Uterus (tissue), 4 donors: ENCODE results near the gene DUSP28. TPM values are rescaled to one million over a fixed set of nuclear protein-coding genes. Genes with fewer than 3 reads are reported as not detected.

Experiments used
- DNase-seq, 2 donors: peaks; one replicate each; pipeline ENCODE4 v3.0.0-alpha.2; 2019 to 2020
- H3K27ac ChIP-seq, 2 donors: fragments of 200-600 bp; sonication (generic); 1 replicate in 1 of 2; 2 replicates in 1 of 2; pipeline ENCODE4 v1.5.1; 2016 to 2018
- H3K27me3 ChIP-seq, 2 donors: fragments of 200-600 bp; sonication (generic); one replicate each; pipeline ENCODE4 v1.5.1; 2018 to 2019; ENCODE audit warnings: control low read depth in 1 of 2
- H3K36me3 ChIP-seq, 2 donors: fragments of 200-600 bp; sonication (generic); one replicate each; pipeline ENCODE4 v1.5.1; 2019; ENCODE audit warnings: control low read depth in 1 of 2
- H3K4me1 ChIP-seq, 2 donors: fragments of 200-600 bp; sonication (generic); one replicate each; pipeline ENCODE4 v1.5.1; 2018 to 2019; ENCODE audit warnings: control low read depth in 1 of 2
- H3K4me3 ChIP-seq, 2 donors: fragments of 200-600 bp; sonication (generic); 1 replicate in 1 of 2; 2 replicates in 1 of 2; pipeline ENCODE4 v1.5.1; 2018 to 2019; ENCODE audit warnings: mild to moderate bottlenecking in 1 of 2
- H3K9me3 ChIP-seq, 2 donors: fragments of 200-600 bp; sonication (generic); one replicate each; pipeline ENCODE4 v1.5.1; 2019; ENCODE audit warnings: control low read depth in 1 of 2
- CTCF ChIP-seq, 4 experiments: fragments of 200-600 bp in 2 of 4; fragments of 450-650 bp in 2 of 4; sonication (generic) in 2 of 4; IDR thresholded peaks; one replicate each; pipeline ENCODE4 v1.5.1; 2016 to 2019; ENCODE audit warnings: antibody characterized with exemption in 4 of 4, mild to moderate bottlenecking in 2 of 4, moderate library complexity in 1 of 4
- POLR2A ChIP-seq, 2 donors: fragments of 450-650 bp; IDR thresholded peaks; one replicate each; pipeline ENCODE4 v1.6.1; 2016; ENCODE audit warnings: antibody characterized with exemption in 2 of 2, mild to moderate bottlenecking in 1 of 2, moderate library complexity in 1 of 2
- intact Hi-C: fragments of 100-400 bp; cut with DNase I; formaldehyde crosslinking; loops from one replicate; pipeline ENCODE4 v1.15.1; 2023; ENCODE audit warnings: low total_unique reads
- total RNA-seq, 4 donors: library from RNA; depleted of rRNA in 3 of 4; stranded (reverse); fragments of >200 nt in 3 of 4; gene quantifications; one replicate each; pipeline versions ENCODE4 v1.1.0 to v1.2.4, GENCODE V29; 2014 to 2023
- donor health status: DM: yes; HTN: yes; CAD: no.

Gene DUSP28
- total RNA-seq, 4 donors from 2014 or later, result 0.26 to 3.7 (median 2.6) TPM

GRCh38 chr2:240588006-240588655 lies 28.0 kb downstream of the DUSP28 start:
- Histone ChIP-seq H3K27ac (no peak overlapping the region), H3K4me3 (no peak overlapping the region), H3K4me1 (peaks cover 16 to 24% of the 10 kb centered on the region in 2 donors), H3K36me3 (no peaks in the 10 kb centered on the region), H3K9me3 (no peaks in the 10 kb centered on the region), H3K27me3 (no peaks in the 10 kb centered on the region)
- intact Hi-C loops, result no loop called here
- no peak for DNase-seq
- TF ChIP-seq POLR2A (IDR thresholded peaks at IDR 0.05) (no peak), CTCF (IDR thresholded peaks at IDR 0.05) (no peak)

- intact Hi-C loops, result no loop called here
- TF ChIP-seq POLR2A (IDR thresholded peaks at IDR 0.05), result no peak
- no peak for TF ChIP-seq CTCF (IDR thresholded peaks at IDR 0.05)
- no peak for DNase-seq
- Histone ChIP-seq H3K27ac (no peak overlapping the region), H3K4me3 (no peak overlapping the region), H3K4me1 (peaks cover 15 to 24% of the 10 kb centered on the region in 2 donors), H3K9me3 (no peaks in the 10 kb centered on the region), H3K36me3 (no peaks in the 10 kb centered on the region), H3K27me3 (no peaks in the 10 kb centered on the region)
Measured at GRCh38 chr2:240588669-240589068, 28.5 kb downstream of the DUSP28 start.

GRCh38 chr2:240589375-240589774 lies 29.2 kb downstream of the DUSP28 start:
- H3K9me3 ChIP-seq, result no peaks in the 10 kb centered on the region
- DNase-seq, result no peak
- H3K36me3 ChIP-seq, result no peaks in the 10 kb centered on the region
- TF ChIP-seq CTCF (IDR thresholded peaks at IDR 0.05) (no peak), POLR2A (IDR thresholded peaks at IDR 0.05) (no peak)
- H3K27ac ChIP-seq, result no peak overlapping the region
- intact Hi-C loops, result no loop called here
- H3K4me1 ChIP-seq, result peaks cover 11 to 22% of the 10 kb centered on the region in 2 donors
- no peaks in the 10 kb centered on the region for H3K27me3 ChIP-seq
- no peak overlapping the region for H3K4me3 ChIP-seq

- H3K4me3 ChIP-seq, result no peak overlapping the region
- peaks cover 5 to 16% of the 10 kb centered on the region in 2 donors for H3K4me1 ChIP-seq
- H3K27me3 ChIP-seq, result no peaks in the 10 kb centered on the region
- TF ChIP-seq CTCF (IDR thresholded peaks at IDR 0.05), result no peak
- no peak for TF ChIP-seq POLR2A (IDR thresholded peaks at IDR 0.05)
- no peak for DNase-seq
- intact Hi-C loops, result no loop called here
- no peak overlapping the region for H3K27ac ChIP-seq
- no peaks in the 10 kb centered on the region for H3K36me3 ChIP-seq
- H3K9me3 ChIP-seq, result no peaks in the 10 kb centered on the region
Measured at GRCh38 chr2:240589850-240590525, 29.8 kb downstream of the DUSP28 start.

GRCh38 chr2:240590681-240591111 lies 30.5 kb downstream of the DUSP28 start:
- Histone ChIP-seq H3K4me3 (no peak overlapping the region), H3K4me1 (peaks cover 0 to 12% of the 10 kb centered on the region in 2 donors), H3K36me3 (no peaks in the 10 kb centered on the region), H3K27ac (no peak overlapping the region), H3K9me3 (no peaks in the 10 kb centered on the region), H3K27me3 (no peaks in the 10 kb centered on the region)
- no peak for DNase-seq
- intact Hi-C loops, result no loop called here
- no peak for TF ChIP-seq POLR2A (IDR thresholded peaks at IDR 0.05)
- TF ChIP-seq CTCF (IDR thresholded peaks at IDR 0.05), result no peak
